GM20000 (cell line): ENCODE measurements around the gene DCDC2.
"Not testable (repeated sequence)": the region's sequence is repeated elsewhere in the genome, so short reads cannot be mapped to it uniquely, and the experiment has no call there.

Source experiments
- DNase-seq: peaks from one replicate; pipeline ENCODE4 v3.0.0; 2012; ENCODE audit warnings: low spot score
- TF ChIP-seq, protein P1 (sequence below): IDR thresholded peaks from 2 replicates; pipeline ENCODE4 v1.5.1; 2012; ENCODE audit warnings: mild to moderate bottlenecking, control low read depth; ENCODE audit errors: extremely low read depth, missing control alignments

The DCDC2 gene

DNA sequence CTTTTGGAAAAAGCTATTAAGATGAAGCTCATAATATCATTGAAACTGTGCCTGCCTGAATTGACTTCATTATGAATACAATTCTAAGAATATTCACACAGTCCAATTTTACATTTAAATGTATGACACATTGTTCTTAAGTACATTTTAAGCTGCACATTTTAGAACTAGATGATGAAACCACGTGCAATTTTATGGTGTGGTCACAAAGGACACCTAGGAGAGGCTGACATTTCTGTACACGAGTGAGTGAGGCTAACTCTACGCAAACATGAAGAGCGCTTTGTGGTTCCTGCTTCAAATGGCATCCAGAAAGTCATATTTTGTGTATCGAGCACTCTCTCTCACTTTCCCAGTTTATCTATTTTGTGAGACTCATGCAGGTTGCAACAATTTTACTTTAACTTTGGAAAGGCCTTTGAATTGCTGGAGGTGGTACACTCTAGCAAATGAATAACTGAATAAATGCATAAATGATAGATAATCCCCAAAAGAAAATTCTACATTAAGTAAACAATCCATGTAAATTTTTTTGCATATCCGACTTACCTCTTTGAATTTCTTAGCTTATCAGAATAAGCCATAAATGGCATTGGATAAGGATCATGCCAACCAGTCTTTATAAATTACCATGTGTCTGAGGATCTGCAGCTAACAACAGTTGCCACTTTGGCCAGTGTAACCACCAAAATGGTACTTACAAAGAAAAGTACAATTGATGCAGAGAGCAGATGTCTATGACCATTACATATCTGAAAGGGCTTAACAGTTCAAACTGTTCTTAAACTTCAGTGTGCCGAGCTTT lies 134.5 kb downstream of the DCDC2 start:
- DNase-seq: no peak
- TF ChIP-seq, protein P1, sequence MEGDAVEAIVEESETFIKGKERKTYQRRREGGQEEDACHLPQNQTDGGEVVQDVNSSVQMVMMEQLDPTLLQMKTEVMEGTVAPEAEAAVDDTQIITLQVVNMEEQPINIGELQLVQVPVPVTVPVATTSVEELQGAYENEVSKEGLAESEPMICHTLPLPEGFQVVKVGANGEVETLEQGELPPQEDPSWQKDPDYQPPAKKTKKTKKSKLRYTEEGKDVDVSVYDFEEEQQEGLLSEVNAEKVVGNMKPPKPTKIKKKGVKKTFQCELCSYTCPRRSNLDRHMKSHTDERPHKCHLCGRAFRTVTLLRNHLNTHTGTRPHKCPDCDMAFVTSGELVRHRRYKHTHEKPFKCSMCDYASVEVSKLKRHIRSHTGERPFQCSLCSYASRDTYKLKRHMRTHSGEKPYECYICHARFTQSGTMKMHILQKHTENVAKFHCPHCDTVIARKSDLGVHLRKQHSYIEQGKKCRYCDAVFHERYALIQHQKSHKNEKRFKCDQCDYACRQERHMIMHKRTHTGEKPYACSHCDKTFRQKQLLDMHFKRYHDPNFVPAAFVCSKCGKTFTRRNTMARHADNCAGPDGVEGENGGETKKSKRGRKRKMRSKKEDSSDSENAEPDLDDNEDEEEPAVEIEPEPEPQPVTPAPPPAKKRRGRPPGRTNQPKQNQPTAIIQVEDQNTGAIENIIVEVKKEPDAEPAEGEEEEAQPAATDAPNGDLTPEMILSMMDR: no peak

DNA sequence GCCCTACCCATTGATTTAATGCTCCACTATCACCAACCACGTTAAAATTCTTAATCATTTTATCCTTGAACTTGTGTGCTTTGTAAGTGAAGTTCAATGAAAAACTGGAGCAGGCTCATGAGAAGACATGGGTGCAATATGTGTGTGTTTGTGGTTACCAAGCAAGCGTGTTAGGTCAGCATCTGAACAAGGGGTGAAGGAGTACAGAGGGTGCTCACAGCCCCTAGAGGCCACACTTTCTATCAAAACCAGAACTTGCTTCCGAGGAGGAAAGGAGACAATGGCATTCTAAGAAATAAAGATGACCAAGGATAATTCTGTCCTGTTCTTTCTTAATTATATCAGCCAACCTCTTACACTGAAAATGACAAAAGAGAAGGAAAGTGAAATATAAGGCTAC lies 138.2 kb downstream of the DCDC2 start:
- no peak for DNase-seq
- TF ChIP-seq, protein P1: no peak

DNA sequence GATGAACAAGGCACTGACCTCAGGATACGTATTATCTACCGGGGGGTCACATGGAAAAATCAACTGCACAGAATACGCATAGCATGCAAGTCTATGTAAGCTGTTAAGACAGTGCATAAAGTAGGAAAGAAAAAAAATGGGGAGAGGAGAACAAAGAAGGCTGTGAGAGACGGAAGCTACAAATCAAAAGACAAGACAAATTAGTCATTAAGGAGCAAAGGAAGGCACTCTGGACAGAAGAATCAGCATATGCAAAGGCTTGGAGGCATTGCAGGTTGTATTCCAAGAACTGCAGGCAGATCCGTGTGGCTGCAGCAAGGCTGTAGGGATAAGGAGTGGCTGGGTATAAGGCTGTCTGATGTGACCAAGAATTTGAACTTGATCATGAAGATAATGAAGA lies 142.9 kb downstream of the DCDC2 start:
- DNase-seq: no peak
- TF ChIP-seq, protein P1: no peak

DNA sequence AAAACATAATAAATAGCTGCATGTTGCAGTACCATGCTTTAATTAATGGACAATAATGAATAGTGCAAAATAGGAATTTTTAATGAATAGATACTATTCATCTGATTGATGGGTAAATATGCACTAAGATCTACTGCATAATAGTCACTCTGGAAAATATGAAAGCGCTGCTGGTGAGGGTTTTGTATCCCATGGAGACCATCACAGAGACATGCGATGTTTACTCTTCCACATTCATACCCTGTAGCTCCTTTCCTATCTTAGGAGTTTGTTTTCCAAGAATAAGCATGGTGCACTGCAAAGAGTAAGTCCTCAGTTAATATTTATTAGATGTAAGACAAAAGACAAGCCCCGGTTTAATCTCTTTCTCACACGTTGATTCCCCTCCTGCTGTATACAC lies 150.4 kb downstream of the DCDC2 start:
- TF ChIP-seq, protein P1: no peak
- DNase-seq: no peak

DNA sequence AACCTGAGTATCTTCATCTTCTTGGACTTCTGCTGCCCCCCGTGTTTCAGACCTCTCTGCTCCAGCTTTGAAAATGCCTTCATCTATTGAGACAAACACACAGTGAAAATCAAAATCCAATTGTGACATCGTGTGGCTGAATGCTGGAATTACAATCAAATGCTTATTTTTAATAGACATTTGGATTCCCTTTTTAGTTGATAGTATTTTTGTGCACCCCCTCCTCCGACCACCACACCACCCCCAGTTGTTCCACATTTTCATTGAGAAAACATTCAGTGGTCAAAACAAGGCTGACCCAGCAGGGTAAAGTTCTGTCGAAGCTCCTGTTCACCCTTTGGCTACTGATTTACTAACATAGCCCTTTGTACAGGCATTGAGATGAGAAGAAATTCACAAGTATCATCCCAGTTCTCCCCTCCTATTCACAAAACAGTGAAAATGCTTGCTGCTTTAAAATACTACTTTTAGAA lies 152.8 kb downstream of the DCDC2 start:
- TF ChIP-seq, protein P1: peak; percentile 44
- peak; percentile 17 for DNase-seq

DNA sequence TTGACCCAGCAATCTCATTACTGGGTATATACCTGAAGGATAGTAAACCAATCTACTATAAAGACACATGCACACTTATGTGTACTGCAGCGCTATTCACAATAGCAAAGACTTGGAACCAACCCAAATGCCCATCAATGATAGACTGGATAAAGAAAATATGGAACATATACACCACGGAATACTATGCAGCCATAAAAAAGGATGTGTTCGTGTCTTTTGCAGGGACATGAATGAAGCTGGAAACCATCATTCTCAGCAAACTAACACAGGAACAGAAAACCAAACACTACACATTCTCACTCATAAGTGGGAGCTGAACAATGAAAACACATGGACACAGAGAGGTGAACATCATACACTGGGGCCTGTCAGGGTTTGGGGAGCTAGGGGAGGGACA lies 153.7 kb downstream of the DCDC2 start:
- DNase-seq: not testable (repeated sequence)

DNA sequence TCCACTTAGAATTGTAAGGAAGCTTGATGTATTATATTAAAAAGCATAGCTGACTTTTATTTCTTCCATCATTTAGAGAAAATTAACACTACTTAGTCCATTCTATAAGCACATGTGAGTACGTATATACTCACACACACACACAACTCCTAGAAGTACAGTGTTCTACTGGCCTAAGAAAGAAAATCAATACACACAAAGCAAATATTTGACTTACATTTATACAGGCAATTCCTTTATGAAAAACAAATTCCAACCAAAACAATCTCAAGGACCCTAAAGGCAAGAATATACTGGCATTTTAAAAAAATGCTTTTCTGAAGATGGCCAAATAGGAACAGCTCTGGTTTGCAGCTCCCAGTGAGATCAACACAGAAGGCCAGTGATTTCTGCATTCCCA lies 160.0 kb downstream of the DCDC2 start:
- no peak for DNase-seq
- TF ChIP-seq, protein P1: no peak
